PC-3 (cell line): ENCODE measurements around the gene RAG2.

ENCODE experiments used
- EZH2 ChIP-seq: fragments of 300-600 bp; sonication (generic); IDR thresholded peaks from one replicate; pipeline ENCODE4 v1.6.1; 2017; ENCODE audit warnings: antibody characterized with exemption, mild to moderate bottlenecking, low read length; ENCODE audit not compliant: unreplicated experiment
- TF ChIP-seq, protein P1 (sequence below): fragments of 300-600 bp; sonication (generic); conservative IDR thresholded peaks from 2 replicates; pipeline ENCODE4 v1.5.1; 2017; ENCODE audit warnings: antibody characterized with exemption, low read depth, mild to moderate bottlenecking, low read length

DNA sequence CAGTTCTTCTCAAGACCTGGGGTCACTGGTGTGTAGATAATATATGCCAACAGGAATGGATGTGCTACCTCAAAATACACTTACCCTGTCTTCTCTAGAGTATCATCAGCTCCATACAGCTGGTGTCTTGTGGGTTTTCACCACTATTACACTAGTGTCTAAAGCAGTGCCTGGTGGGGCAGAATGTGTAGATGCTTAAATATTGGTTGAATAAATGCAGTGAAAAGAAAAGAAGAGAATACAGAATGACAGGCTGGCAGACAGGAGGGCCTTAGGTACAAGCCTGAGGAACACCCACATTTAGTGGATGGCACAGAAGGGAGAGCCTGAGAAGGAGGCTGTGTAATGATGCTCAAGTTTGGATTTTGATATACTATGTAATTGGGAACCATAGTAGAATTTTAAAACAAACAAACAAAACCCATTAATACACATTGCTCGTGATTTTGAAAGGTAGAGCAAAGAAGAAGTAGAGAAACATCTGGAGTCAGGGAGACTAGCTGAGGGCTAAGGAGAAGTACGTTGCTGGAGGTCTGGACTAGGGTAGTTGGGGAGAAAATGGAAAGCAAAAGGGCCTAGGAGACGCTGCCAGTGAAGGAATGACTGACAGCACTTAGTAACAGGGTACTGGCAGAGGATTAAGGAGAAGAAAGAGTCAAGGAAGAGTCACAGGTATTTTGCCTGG is 20.5 kb upstream of the RAG2 start:
- TF ChIP-seq, protein P1, sequence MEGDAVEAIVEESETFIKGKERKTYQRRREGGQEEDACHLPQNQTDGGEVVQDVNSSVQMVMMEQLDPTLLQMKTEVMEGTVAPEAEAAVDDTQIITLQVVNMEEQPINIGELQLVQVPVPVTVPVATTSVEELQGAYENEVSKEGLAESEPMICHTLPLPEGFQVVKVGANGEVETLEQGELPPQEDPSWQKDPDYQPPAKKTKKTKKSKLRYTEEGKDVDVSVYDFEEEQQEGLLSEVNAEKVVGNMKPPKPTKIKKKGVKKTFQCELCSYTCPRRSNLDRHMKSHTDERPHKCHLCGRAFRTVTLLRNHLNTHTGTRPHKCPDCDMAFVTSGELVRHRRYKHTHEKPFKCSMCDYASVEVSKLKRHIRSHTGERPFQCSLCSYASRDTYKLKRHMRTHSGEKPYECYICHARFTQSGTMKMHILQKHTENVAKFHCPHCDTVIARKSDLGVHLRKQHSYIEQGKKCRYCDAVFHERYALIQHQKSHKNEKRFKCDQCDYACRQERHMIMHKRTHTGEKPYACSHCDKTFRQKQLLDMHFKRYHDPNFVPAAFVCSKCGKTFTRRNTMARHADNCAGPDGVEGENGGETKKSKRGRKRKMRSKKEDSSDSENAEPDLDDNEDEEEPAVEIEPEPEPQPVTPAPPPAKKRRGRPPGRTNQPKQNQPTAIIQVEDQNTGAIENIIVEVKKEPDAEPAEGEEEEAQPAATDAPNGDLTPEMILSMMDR = no peak
- no peak for TF ChIP-seq EZH2
